Astrocyte (in vitro differentiated cells and primary cell): ENCODE data around the gene TEX22.

Experiments
- CTCF ChIP-seq: IDR thresholded peaks from 2 replicates; pipeline ENCODE4 v1.5.1; 2011; ENCODE audit warnings: low read depth, mild to moderate bottlenecking, inconsistent platforms, low read length, moderate library complexity; ENCODE audit not compliant: insufficient read depth
- EZH2 ChIP-seq: IDR thresholded peaks from 2 replicates; pipeline ENCODE4 v1.6.1; 2012; ENCODE audit warnings: mild to moderate bottlenecking, low read length, inconsistent platforms; ENCODE audit not compliant: insufficient read depth

- TF ChIP-seq CTCF: no peak
- TF ChIP-seq EZH2: no peak
Observed at GRCh38 chr14:105424861-105425260, 26.5 kb downstream of the TEX22 start.
